GM12864 (cell line): ENCODE data around the gene CD200.

Source experiments
- DNase-seq: peaks from one replicate; pipeline ENCODE4 v3.0.0-alpha.2; 2011; ENCODE audit warnings: low read depth
- H3K4me3 ChIP-seq: 2 replicates; pipeline ENCODE4 v1.5.1; 2011; ENCODE audit warnings: mild to moderate bottlenecking, low read depth, low read length, control low read depth
- CTCF ChIP-seq: IDR thresholded peaks from 2 replicates; pipeline ENCODE4 v1.5.1; 2011; ENCODE audit warnings: low read depth, mild to moderate bottlenecking, moderate library complexity, low read length, control low read depth, inconsistent platforms; ENCODE audit errors: missing control alignments

CD200 gene

DNA sequence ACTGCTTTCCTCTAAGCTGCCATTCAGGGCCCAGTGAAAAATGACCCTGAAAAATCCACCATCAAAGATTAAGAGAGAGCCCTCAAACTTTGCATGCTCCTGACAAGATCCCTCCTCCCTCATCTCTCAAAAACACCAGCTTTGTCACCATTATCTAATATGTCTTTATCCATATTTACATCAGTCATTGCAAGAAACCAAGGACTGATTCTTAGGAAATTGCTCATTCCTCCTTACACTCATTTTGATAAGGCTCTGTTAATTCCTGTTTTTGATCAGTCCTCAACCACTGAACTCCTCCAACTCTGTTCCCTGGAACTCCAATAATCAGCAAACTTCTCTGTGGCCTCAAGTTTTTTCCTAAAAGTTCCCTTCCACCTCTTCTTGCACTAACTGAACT lies 51.8 kb downstream of the CD200 start:
- no peak for DNase-seq
- no peak for TF ChIP-seq CTCF
- no peak overlapping the region for H3K4me3 ChIP-seq

- DNase-seq = no peak
- no peak for TF ChIP-seq CTCF
- no peak overlapping the region for H3K4me3 ChIP-seq
These were observed 56.0 kb downstream of the CD200 start for GRCh38 chr3:112388972-112389371.

DNA sequence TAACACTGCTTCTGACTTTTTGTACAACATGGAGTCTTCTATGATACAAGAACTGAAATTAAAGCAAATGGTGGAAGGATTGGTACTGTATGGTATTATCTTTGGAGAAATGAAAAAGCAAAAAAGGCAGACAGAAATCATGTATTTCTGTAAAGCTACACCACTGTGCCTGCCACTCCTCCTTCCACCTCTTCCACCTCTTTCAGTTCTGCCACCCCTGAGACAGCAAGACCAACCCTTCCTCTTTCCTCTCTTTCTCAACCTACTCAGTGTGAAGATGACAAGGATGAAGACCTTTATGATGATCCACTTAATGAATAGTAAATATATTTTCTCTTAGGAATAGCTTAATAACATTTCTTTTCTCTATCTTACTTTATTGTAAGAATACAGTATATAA lies 57.0 kb downstream of the CD200 start:
- no peak overlapping the region for H3K4me3 ChIP-seq
- TF ChIP-seq CTCF = no peak
- DNase-seq = no peak

GRCh38 chr3:112390783-112391641 lies 58.1 kb downstream of the CD200 start:
- no peak for DNase-seq
- TF ChIP-seq CTCF = no peak
- H3K4me3 ChIP-seq = no peak overlapping the region

GRCh38 chr3:112391648-112392047 lies 58.7 kb downstream of the CD200 start:
- no peak for DNase-seq
- no peak overlapping the region for H3K4me3 ChIP-seq
- TF ChIP-seq CTCF = no peak

DNA sequence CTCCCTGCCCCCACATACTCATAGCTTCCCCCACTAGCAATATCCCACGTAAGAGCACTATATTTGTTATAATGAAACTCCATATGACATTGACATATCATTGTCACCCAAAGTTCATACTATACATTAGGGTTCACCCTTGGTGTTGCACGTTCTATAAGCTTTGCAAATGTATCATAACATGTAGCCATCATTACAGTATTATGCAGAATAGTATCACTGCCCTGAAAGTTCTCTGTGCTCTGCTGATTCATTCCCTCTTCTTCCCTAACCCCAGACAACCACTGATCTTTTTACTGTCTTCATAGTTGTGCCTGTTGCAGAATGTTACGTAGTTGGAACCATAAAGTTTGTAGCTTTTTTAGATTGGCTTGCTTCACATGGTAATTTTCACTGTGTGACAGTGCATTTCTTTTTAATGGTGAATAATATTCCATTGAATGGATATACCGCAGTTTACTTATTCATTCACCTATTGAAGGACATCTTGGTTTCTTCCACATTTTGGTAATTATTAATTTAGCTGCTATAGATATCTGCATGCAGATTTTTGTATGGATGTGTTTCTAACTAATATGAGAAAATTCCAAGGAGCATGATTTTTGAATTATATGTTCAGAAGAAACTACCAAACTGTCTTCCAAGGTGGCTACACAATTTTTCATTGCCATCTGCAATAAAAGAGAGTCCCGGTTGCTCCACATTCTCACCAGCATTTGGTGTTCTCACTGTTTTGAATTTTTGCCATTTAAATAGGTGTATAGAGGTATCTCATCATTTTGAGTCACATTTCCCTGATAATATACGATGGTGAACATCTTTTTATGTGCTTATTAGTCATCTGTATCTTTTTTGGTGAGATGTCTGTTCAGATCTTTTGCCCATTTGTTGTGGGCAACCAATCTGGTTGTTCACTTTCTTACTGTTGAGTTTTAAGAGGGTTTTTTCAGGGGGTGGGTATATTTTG lies 59.7 kb downstream of the CD200 start:
- no peak overlapping the region for H3K4me3 ChIP-seq
- no peak for DNase-seq
- TF ChIP-seq CTCF = no peak
